HepG2 (cell line): ENCODE data around the gene TLK1. TPM values are rescaled to one million over a fixed set of nuclear protein-coding genes. Genes with fewer than 3 reads are reported as not detected.

Experiments
- ATAC-seq: fragments of 200-7000 bp; cut with Tn5 transposase; 3 replicates; pipeline ENCODE4 v1.9.1; 2020; ENCODE audit warnings: mild to moderate bottlenecking, moderate library complexity
- BruUV-seq: library from RNA; stranded (reverse); fragments of 400-500 nt; replicated peaks from 2 replicates; lab custom pipeline; 2021; lab: Mats Ljungman, UMichigan
- CTCF ChIA-PET: fragments of 300-600 bp; formaldehyde crosslinking; extraction: SDS; loops from one replicate; lab custom pipeline; 2021; ENCODE audit warnings: low total read pairs, inconsistent platforms, low intra/inter-chr PET ratio; lab: Yijun Ruan, JAX
- POLR2A ChIA-PET: fragments of 350-600 bp; sonication (Branson Sonifier 250); formaldehyde crosslinking; loops from one replicate; lab custom pipeline; 2020; ENCODE audit warnings: antibody characterized with exemption, inconsistent platforms; lab: Yijun Ruan, JAX
- DNase-seq: peaks from one replicate; pipeline ENCODE4 v3.0.0-alpha.2; 2015; ENCODE audit warnings: low spot score
- FAIRE-seq: peaks from 3 replicates; lab custom pipeline; 2011; peaks lifted over from hg19 to GRCh38; lab: Jason Lieb, UNC
- H2AFZ ChIP-seq: one replicate; pipeline ENCODE4 v1.6.1; 2011; ENCODE audit warnings: low read length, inconsistent platforms
- H3K27ac ChIP-seq: fragments of 300-600 bp; 3 replicates; pipeline ENCODE4 v1.8.0; 2011; ENCODE audit warnings: mixed run types, mild to moderate bottlenecking, mixed read lengths, low read length, inconsistent platforms; ENCODE audit not compliant: insufficient read depth; ENCODE audit errors: extremely low read length
- H3K27me3 ChIP-seq, 2 experiments: fragments of 200-600 bp in 1 of 2; 2 replicates in 1 of 2; 3 replicates in 1 of 2; pipeline versions ENCODE4 v1.6.0 to v1.8.0; 2011; ENCODE audit warnings: low read length in 2 of 2, mild to moderate bottlenecking in 2 of 2, moderate library complexity in 2 of 2, inconsistent platforms in 1 of 2; ENCODE audit not compliant: insufficient read depth in 2 of 2, control insufficient read depth in 1 of 2
- H3K36me3 ChIP-seq, 2 experiments: fragments of 200-600 bp in 1 of 2; replicated peaks in 1 of 2; 2 replicates in 1 of 2; 3 replicates in 1 of 2; pipeline versions ENCODE4 v1.5.1 to v1.8.0; 2011; ENCODE audit warnings: low read length in 2 of 2, inconsistent platforms in 1 of 2; ENCODE audit not compliant: insufficient read depth in 2 of 2, control insufficient read depth in 1 of 2
- H3K4me1 ChIP-seq: 2 replicates; pipeline ENCODE4 v1.5.1; 2012; ENCODE audit warnings: low read length, inconsistent platforms; ENCODE audit not compliant: insufficient read depth
- H3K4me2 ChIP-seq: 2 replicates; pipeline ENCODE4 v1.6.0; 2011; ENCODE audit warnings: low read depth, low read length, inconsistent platforms
- H3K4me3 ChIP-seq, 3 experiments: fragments of 200-600 bp in 1 of 3; sonication (generic), shearing (Covaris generic) in 1 of 3; replicated peaks in 1 of 3; 2 replicates each; pipeline ENCODE4 v1.5.1; 2011 to 2016; ENCODE audit warnings: low read length in 3 of 3, inconsistent platforms in 2 of 3, low read depth in 2 of 3, mild to moderate bottlenecking in 2 of 3, control low read depth in 1 of 3, mixed read lengths in 1 of 3; ENCODE audit not compliant: insufficient read depth in 1 of 3
- H3K79me2 ChIP-seq: one replicate; pipeline ENCODE4 v1.6.1; 2011; ENCODE audit warnings: low read length, inconsistent platforms; ENCODE audit not compliant: insufficient read depth
- H3K9ac ChIP-seq: 2 replicates; pipeline ENCODE4 v1.6.0; 2011; ENCODE audit warnings: mild to moderate bottlenecking, low read depth, low read length, inconsistent platforms; ENCODE audit not compliant: insufficient read depth
- H3K9me3 ChIP-seq: 2 replicates; pipeline ENCODE4 v1.5.1; 2012; ENCODE audit warnings: mild to moderate bottlenecking, low read length
- H4K20me1 ChIP-seq: 2 replicates; pipeline ENCODE4 v1.6.0; 2011; ENCODE audit warnings: inconsistent platforms, mild to moderate bottlenecking, low read length, moderate library complexity; ENCODE audit not compliant: insufficient read depth
- TARDBP ChIP-seq: sonication (generic); formaldehyde crosslinking; IDR thresholded peaks from 2 replicates; pipeline ENCODE4 v1.8.0; 2022; ENCODE audit warnings: mild to moderate bottlenecking, missing genetic modification reagents
- ZNF326 ChIP-seq: sonication (generic); formaldehyde crosslinking; IDR thresholded peaks from 2 replicates; pipeline ENCODE4 v1.4.0; 2020; ENCODE audit warnings: missing genetic modification reagents, borderline replicate concordance
- ZNF713 ChIP-seq: sonication (generic); formaldehyde crosslinking; IDR thresholded peaks from 2 replicates; pipeline ENCODE4 v1.4.0; 2020; ENCODE audit warnings: mild to moderate bottlenecking, missing genetic modification reagents
- ZNF772 ChIP-seq: sonication (generic); formaldehyde crosslinking; IDR thresholded peaks from 2 replicates; pipeline ENCODE4 v1.5.0; 2020; ENCODE audit warnings: mild to moderate bottlenecking, missing genetic modification reagents
- WGBS: methylation state at CpG from one replicate; pipeline ENCODE4 v1.1.6; 2017; ENCODE audit warnings: low lambda C conversion rate; 5-methylcytosine and 5-hydroxymethylcytosine counted together
- in situ Hi-C: cut with HindIII; loops from 2 replicates; pipeline ENCODE4 v1.10.0; 2017; ENCODE audit warnings: low pct_unique_long_range_greater_than_20kb; ENCODE audit not compliant: extremely low pct_ligation_motif_present
- intact Hi-C: fragments of 100-400 bp; cut with micrococcal nuclease; formaldehyde crosslinking; loops from one replicate; pipeline ENCODE4 v1.10.0; 2022; ENCODE audit not compliant: unreplicated experiment
- polyA plus RNA-seq, 8 experiments: library from polyadenylated mRNA; depleted of rRNA in 3 of 8; stranded (reverse) in 7 of 8; unstranded in 1 of 8; fragments of >200 nt; fragmentation: Illumina TruSeq in 4 of 8; extraction: Trizol in 4 of 8; gene quantifications; 2 replicates each; pipeline versions ENCODE4 v1.2.1 to v1.2.3, GENCODE V29; 2011 to 2016; ENCODE audit warnings: low read depth in 4 of 8, missing spikeins in 1 of 8, mixed read lengths in 1 of 8; ENCODE audit not compliant: insufficient read depth in 1 of 8
- total RNA-seq, 5 experiments: library from RNA; depleted of rRNA; stranded (reverse); fragments of >200 nt; fragmentation: Illumina TruSeq; extraction: Trizol; gene quantifications; 2 replicates each; pipeline ENCODE4 v1.2.3, GENCODE V29; 2016; ENCODE audit warnings: low read depth in 1 of 5
- TF ChIP-seq, protein P1 (sequence below): IDR thresholded peaks from 2 replicates; pipeline ENCODE4 v1.6.1; 2012; ENCODE audit warnings: low read length, improper control_type of control experiment

Gene TLK1
- total and polyA plus RNA-seq, 2 of the 13 experiments (the other 11 are each of a cell fraction or from before 2014, with no cell fraction given), result 16.8 to 28.7 TPM

DNA sequence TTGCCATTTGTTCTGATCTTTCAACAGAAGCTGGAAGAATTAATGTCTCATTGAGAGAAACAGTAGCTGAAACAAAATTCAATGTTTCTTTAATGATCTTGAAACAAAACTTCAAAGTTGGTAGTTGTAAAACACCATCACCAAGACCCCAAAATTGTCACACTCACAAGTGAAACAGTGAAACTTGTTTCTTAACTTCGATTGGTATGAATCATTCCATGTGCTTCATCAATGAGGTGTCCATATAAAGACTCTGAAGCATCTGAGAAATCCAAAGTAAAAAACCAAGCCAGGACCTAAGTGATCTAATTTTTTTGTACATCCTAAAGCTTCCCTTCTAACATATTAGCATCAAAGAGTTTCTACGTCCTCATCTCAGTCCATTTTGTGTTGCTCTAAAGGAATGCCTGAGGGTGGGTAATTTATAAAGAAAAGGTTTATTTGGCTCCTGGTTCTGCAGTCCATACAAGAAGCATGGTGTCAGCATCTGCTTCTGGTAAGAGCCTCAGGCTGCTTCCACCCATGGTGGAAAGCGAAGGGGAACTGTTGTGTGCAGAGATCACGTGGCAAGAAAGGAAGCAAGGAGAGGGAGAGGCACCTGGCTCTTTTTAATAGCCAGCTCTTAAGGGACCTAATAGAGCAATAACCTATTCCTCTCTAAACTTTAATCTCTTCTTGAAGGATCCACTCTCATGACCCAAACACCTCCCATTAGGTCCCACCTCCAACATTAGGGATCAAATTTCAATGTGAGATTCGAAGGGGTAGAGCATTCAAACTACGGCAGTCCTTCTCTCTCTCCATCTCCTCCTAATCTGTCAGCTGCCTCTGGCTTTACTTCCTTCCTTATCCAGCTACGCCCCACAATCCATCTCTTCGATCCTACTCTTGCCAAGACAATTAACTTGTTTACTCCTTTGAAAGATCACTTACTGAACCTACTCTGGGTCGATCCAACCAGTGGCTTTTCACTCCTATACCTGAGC is 20.7 kb upstream of the TLK1 start:
- in situ Hi-C loops, result no loop called here
- Histone ChIP-seq H3K36me3 (no peaks in the 10 kb centered on the region), H2AFZ (no peak overlapping the region), H4K20me1 (no peaks in the 10 kb centered on the region), H3K27me3 (peaks cover 0 to 7% of the 10 kb centered on the region in 2 experiments; a peak in 2 of 5 replicates), H3K4me1 (peaks cover 32% of the 10 kb centered on the region), H3K9me3 (no peaks in the 10 kb centered on the region), H3K4me2 (peak overlapping the region; percentile 19; the same call in 1 of the 2 replicates), H3K79me2 (no peaks in the 10 kb centered on the region), H3K4me3 (no peak overlapping the region), H3K27ac (no peak overlapping the region), H3K9ac (no peak overlapping the region)
- no peak for TF ChIP-seq TARDBP (CRISPR knock-in tag)
- TF ChIP-seq ZNF713 (CRISPR knock-in tag), result no peak
- TF ChIP-seq ZNF772, result no peak
- TF ChIP-seq ZNF326 (CRISPR knock-in tag), result no peak
- TF ChIP-seq, protein P1, sequence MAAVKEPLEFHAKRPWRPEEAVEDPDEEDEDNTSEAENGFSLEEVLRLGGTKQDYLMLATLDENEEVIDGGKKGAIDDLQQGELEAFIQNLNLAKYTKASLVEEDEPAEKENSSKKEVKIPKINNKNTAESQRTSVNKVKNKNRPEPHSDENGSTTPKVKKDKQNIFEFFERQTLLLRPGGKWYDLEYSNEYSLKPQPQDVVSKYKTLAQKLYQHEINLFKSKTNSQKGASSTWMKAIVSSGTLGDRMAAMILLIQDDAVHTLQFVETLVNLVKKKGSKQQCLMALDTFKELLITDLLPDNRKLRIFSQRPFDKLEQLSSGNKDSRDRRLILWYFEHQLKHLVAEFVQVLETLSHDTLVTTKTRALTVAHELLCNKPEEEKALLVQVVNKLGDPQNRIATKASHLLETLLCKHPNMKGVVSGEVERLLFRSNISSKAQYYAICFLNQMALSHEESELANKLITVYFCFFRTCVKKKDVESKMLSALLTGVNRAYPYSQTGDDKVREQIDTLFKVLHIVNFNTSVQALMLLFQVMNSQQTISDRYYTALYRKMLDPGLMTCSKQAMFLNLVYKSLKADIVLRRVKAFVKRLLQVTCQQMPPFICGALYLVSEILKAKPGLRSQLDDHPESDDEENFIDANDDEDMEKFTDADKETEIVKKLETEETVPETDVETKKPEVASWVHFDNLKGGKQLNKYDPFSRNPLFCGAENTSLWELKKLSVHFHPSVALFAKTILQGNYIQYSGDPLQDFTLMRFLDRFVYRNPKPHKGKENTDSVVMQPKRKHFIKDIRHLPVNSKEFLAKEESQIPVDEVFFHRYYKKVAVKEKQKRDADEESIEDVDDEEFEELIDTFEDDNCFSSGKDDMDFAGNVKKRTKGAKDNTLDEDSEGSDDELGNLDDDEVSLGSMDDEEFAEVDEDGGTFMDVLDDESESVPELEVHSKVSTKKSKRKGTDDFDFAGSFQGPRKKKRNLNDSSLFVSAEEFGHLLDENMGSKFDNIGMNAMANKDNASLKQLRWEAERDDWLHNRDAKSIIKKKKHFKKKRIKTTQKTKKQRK, result no peak
- ChIA-PET CTCF (no interaction called here), POLR2A (interaction anchor here (1.8 kb wide), 1 partner anchor 15 kb away, joined by 6 read pairs; no protein-coding TSS in a partner anchor)
- FAIRE-seq, result no peak
- BruUV-seq, result no TSS peak
- no peak for DNase-seq
- intact Hi-C loops, result no loop called here
- no peak for ATAC-seq
- WGBS, result 19% methylated on average over 9 of the region's 9 CpGs
